GM10248 (cell line): Measurements from ENCODE around the gene PSMD12.

Source experiments
- CTCF ChIA-PET: fragments of 300-600 bp; sonication (Branson Sonifier 250); formaldehyde crosslinking; extraction: SDS; loops from one replicate; lab custom pipeline; 2021; ENCODE audit warnings: antibody characterized with exemption; lab: Yijun Ruan, JAX
- POLR2A ChIA-PET: fragments of 350-650 bp; sonication (Branson Sonifier 250); formaldehyde crosslinking; extraction: SDS; loops from one replicate; lab custom pipeline; 2020; ENCODE audit warnings: antibody characterized with exemption; lab: Yijun Ruan, JAX
- DNase-seq: peaks from one replicate; pipeline ENCODE4 v3.0.0; 2012; ENCODE audit errors: extremely low spot score
- TF ChIP-seq, protein P1 (sequence below): IDR thresholded peaks from 2 replicates; pipeline ENCODE4 v1.5.1; 2012; ENCODE audit warnings: mild to moderate bottlenecking, low read depth; ENCODE audit errors: extremely low read depth, missing control alignments, control extremely low read depth

The PSMD12 gene

DNA sequence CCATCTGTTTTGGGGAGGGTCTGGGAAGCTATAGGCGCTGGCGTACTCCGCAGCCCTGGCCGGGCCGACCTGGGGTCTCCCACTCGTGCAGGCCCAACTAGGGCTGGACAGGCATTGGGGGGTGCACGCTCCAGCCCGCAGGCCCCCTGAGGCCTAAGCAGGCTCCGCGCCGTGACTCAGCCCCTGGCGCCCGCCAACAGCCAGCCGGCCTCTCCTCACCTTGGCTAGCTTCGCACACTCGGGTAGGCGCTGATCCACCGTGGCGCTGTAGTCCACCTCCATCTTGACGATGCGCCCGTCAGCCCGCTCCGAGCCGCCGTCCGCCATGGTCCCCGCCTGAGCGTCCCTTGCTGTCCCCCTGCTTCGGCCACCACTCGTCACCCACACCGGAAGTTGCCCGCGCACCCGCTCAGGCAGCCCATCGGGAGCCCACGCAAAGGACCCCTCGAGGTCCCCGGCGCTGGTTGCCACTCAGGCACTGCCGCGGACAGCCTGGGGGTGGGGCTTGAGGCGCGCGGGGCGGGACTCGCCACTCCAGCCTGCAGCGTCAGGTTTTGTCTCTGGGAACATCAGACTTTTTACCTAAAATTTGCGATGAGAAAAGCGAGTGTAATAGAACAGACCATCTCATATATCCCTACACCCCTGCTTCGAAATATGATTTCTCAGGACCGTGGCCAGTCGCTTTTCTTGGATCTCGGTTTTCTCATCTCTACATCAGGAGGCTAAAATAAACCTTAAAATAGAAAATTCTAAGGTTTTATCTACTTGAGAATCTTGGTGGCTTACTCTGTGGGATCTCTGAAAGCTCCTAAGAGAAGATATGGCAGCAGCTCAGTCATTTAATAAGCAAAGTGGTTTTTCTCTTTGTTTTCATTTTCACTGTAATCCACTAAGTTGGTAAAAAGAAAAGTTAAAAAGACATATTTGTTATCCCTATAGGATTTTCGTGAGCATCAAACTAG, at the start of gene PSMD12:
TSS of gene PSMD12 (minus strand) at position 385 of the 965 bp plus-strand sequence. CDS start at position 327, 58 bp downstream.
- peak; percentile 95 for DNase-seq
- POLR2A ChIA-PET = no interaction called here
- TF ChIP-seq, protein P1, sequence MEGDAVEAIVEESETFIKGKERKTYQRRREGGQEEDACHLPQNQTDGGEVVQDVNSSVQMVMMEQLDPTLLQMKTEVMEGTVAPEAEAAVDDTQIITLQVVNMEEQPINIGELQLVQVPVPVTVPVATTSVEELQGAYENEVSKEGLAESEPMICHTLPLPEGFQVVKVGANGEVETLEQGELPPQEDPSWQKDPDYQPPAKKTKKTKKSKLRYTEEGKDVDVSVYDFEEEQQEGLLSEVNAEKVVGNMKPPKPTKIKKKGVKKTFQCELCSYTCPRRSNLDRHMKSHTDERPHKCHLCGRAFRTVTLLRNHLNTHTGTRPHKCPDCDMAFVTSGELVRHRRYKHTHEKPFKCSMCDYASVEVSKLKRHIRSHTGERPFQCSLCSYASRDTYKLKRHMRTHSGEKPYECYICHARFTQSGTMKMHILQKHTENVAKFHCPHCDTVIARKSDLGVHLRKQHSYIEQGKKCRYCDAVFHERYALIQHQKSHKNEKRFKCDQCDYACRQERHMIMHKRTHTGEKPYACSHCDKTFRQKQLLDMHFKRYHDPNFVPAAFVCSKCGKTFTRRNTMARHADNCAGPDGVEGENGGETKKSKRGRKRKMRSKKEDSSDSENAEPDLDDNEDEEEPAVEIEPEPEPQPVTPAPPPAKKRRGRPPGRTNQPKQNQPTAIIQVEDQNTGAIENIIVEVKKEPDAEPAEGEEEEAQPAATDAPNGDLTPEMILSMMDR = no peak
- CTCF ChIA-PET = interaction anchor here (1.0 to 5.0 kb wide), 6 partner anchors 9 to 323 kb away, joined by 3 to 28 read pairs (median 4); no protein-coding TSS in a partner anchor

DNA sequence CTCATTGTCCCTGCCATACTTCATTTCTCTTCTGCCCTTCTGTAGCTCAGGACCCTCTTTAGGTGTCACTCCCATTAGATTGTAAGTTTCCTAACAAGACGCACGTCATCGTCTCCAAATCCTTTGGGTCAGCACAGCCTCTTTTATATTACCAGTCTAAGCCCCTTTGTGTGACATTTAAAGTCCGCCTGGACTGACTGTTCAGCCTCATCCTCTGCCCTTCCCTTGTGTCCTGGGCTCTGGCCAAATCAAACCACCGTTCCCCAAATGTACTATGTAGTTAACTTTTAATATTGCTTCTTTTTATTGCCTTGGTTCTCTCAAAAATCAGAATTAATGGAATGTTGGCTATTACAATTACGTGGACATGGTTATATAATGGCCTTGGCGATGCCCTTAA, 48.9 kb upstream of the PSMD12 start:
- TF ChIP-seq, protein P1 = no peak
- CTCF ChIA-PET = no interaction called here
- POLR2A ChIA-PET = no interaction called here
- DNase-seq = no peak

DNA sequence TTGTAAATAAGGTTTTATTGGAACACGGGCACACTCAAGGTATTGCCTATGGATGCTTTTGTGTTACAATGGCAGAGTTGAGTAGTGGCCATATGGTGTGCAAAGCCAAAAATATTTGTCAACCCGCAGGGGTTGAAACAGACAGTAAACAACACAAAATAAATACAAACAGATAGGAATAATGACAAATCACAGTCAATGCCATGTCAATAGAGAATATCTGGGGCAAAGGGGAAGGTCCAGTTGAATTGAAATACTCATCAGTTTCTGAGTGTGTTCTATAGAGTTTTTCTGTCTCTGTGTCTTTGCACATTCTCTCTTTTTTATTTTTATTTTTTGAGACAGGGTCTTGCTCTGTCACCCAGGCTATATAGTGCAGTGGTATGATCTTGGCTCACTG, 48.2 kb upstream of the PSMD12 start:
- POLR2A ChIA-PET = no interaction called here
- CTCF ChIA-PET = no interaction called here
- no peak for DNase-seq
- TF ChIP-seq, protein P1 = no peak

DNA sequence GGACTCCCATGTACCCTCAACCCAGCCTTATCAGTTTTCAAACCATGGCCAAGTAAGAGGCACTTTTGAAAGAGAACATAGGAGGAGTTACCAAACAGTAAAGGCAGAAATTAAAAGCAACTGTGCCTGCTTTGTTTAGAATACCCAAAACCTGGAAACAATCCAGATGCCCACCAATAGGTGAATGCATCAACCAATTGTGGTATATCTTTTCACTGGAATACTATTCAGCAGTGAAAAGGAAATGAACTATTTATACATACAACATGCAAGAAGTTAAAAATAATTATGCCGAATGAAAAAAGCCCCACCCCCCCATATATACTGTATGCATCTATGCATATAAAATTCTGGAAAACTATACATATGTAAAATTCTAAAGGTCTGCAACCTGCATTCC, 47.8 kb upstream of the PSMD12 start:
- CTCF ChIA-PET = no interaction called here
- TF ChIP-seq, protein P1 = no peak
- no peak for DNase-seq
- POLR2A ChIA-PET = no interaction called here

DNA sequence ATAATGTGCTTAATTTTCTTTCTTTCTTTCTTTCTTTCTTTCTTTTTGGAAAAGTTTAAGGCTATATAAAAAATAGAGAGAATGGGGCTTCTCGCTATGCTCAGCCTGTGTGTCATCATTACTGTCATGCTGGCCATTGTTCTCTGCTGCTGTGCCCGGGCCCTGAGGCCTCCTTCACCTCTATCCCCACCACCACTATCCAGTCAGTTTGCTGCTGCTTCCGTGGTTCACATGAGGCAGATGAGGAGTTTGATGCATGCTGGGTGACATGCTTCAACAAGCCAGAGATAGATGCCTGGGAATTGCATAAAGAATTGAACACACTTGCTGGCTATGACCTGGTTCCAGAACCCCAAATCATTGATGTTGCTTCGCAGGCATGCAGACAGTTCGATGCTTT, 47.0 kb upstream of the PSMD12 start:
- no peak for DNase-seq
- ChIA-PET CTCF (no interaction called here), POLR2A (no interaction called here)
- TF ChIP-seq, protein P1 = no peak

DNA sequence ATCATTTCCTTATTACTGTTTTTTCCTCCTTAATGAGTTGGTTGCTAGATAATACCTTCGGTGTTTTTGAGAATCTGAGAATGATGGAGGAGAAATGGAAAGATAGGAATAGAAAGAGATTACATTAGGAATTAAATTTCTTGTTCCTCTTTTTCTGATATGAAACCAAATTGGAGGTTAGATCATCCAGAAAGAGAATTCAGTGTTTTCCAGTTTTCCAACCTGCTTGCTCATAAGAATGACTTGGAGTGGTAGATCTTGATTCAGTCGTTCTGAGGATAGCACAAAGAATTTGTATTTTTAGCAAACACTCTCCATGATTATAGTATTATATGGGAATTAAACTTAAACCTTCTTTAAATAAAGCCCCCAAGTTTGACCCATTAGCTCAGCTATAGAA, 46.6 kb upstream of the PSMD12 start:
- no peak for DNase-seq
- TF ChIP-seq, protein P1 = no peak
- CTCF ChIA-PET = no interaction called here
- POLR2A ChIA-PET = no interaction called here
